IMR-90 (cell line): Measurements from ENCODE around the gene MRPL49.

ENCODE experiments used
- POLR2A ChIP-seq: IDR thresholded peaks from 2 replicates; pipeline ENCODE4 v1.6.1; 2012; ENCODE audit warnings: mild to moderate bottlenecking, low read depth, low read length
- RCOR1 ChIP-seq: IDR thresholded peaks from 2 replicates; pipeline ENCODE4 v1.6.1; 2012; ENCODE audit warnings: mild to moderate bottlenecking, low read length, improper control_type of control experiment; ENCODE audit not compliant: insufficient replicate concordance

GRCh38 chr11:65113839-65114238 lies 8.3 kb upstream of the MRPL49 start:
- TF ChIP-seq RCOR1 (no peak), POLR2A (no peak)
